ENCODE measurements around the gene HAGHL. TPM values are rescaled to one million over a fixed set of nuclear protein-coding genes. Genes with fewer than 3 reads are reported as not detected.

HAGHL gene
- total and polyA plus RNA-seq, 2 of the 8 experiments (the other 6 are each of a cell fraction or from before 2014, with no cell fraction given) = 26.6 to 26.9 TPM

- Histone ChIP-seq H3K27me3 (replicated peaks in 1 of 4; ENCODE audit: control insufficient read depth in 3 of 4, extremely low read depth in 1 of 4, insufficient read depth in 3 of 4, low read length in 3 of 4) (peaks cover 0 to 29% (median 13%) of the 10 kb centered on the region in 4 experiments; a peak in 5 of 7 replicates), H3K18ac (ENCODE audit: extremely low read depth, low read length) (no peak overlapping the region), H2BK12ac (ENCODE audit: low read depth, low read length) (peak overlapping the region; percentile 50; the same call in 1 of the 2 replicates), H3K9ac (replicated peaks in 1 of 4; ENCODE audit: extremely low read depth in 1 of 4, low read depth in 3 of 4, low read length in 3 of 4) (peak overlapping the region; percentile 50 to 70 (median 55); a peak in 6 of 7 replicates), H3K23ac (ENCODE audit: insufficient read length) (no peak overlapping the region), H3K9me3 (ENCODE audit: insufficient read depth in 2 of 2, low read depth in 1 of 2, low read length in 1 of 2) (no peaks in the 10 kb centered on the region), H4K91ac (replicated peaks; ENCODE audit: insufficient read length, low read length) (no peak overlapping the region), H3K4ac (replicated peaks; ENCODE audit: insufficient read length, low read depth, low read length) (no peak overlapping the region), H3K23me2 (ENCODE audit: low read depth, low read length) (peaks cover 12% of the 10 kb centered on the region), H2BK5ac (ENCODE audit: low read depth, low read length) (no peak overlapping the region), H2AFZ (ENCODE audit: low read length) (no peak overlapping the region), H3K4me3 (ENCODE audit: extremely low read depth in 1 of 4, insufficient read depth in 2 of 4, low read depth in 3 of 4, low read length in 4 of 4) (peak overlapping the region; percentile 76 to 90 (median 82)), H3K14ac (ENCODE audit: insufficient read length) (no peak overlapping the region), H2BK120ac (replicated peaks; ENCODE audit: low read depth, low read length) (no peak overlapping the region), H3K36me3 (ENCODE audit: control insufficient read depth in 2 of 4, insufficient read depth in 4 of 4, low read length in 3 of 4) (peaks cover 0 to 14% (median 2%) of the 10 kb centered on the region in 4 experiments; a peak in 3 of 8 replicates), H3K79me2 (ENCODE audit: control insufficient read depth in 1 of 2, insufficient read depth in 2 of 2, low read length in 2 of 2) (no peaks in the 10 kb centered on the region), H3K56ac (replicated peaks; ENCODE audit: insufficient read length, low read depth, low read length) (no peak overlapping the region), H2BK20ac (ENCODE audit: low read length) (no peak overlapping the region), H4K5ac (ENCODE audit: insufficient read length, low read depth, low read length) (no peak overlapping the region), H3K4me1 (replicated peaks in 1 of 4; ENCODE audit: control insufficient read depth in 3 of 4, insufficient read depth in 4 of 4, low read length in 3 of 4) (peaks cover 0 to 16% (median 7%) of the 10 kb centered on the region in 4 experiments; a peak in 5 of 7 replicates), H4K8ac (ENCODE audit: extremely low read depth, insufficient read depth, low read length) (peak overlapping the region; percentile 94), H2AK5ac (ENCODE audit: low read depth, low read length) (no peak overlapping the region), H3K79me1 (ENCODE audit: low read depth, low read length) (peaks cover 4% of the 10 kb centered on the region), H2BK15ac (ENCODE audit: low read length) (no peak overlapping the region; the same call in 1 of the 2 replicates), H4K20me1 (replicated peaks in 1 of 2; ENCODE audit: control insufficient read depth in 1 of 2, insufficient read depth in 2 of 2, low read length in 2 of 2) (peaks cover 0 to 11% of the 10 kb centered on the region in 2 experiments), H3K4me2 (ENCODE audit: insufficient read depth in 1 of 2, low read depth in 2 of 2, low read length in 2 of 2) (peak overlapping the region; percentile 71 to 97), H3K27ac (ENCODE audit: low read depth, low read length) (no peak overlapping the region)
- no peak for DNase-seq (ENCODE audit: low read depth in 1 of 2, low spot score in 2 of 2)
- POLR2A ChIA-PET (ENCODE audit: partially characterized antibody) = interaction anchor here (1.2 to 4.1 kb wide), 13 partner anchors 9 to 165 kb away, joined by 3 to 39 read pairs (median 7); partner anchors contain the start of genes ANTKMT, METRN, RHBDL1 and STUB1
- TF ChIP-seq SP1 (IDR thresholded peaks at IDR 0.05; ENCODE audit: low read depth, low read length) (no peak), MAFK (IDR thresholded peaks at IDR 0.05; ENCODE audit: low read depth, low read length) (no peak), SAP30 (IDR thresholded peaks at IDR 0.05; ENCODE audit: insufficient read depth, insufficient replicate concordance, low read length) (peak; percentile 37)
- FAIRE-seq = no peak
- CTCF ChIA-PET (ENCODE audit: partially characterized antibody) = interaction anchor here (0.8 to 6.0 kb wide), 6 partner anchors 18 to 1000 kb away, joined by 3 to 75 read pairs (median 4); partner anchors contain the start of genes RHBDL1 and RHOT2
- WGBS, 2 experiments (ENCODE audit: extremely low coverage in 1 of 2, insufficient coverage in 1 of 2, insufficient read length in 1 of 2, insufficient replicate concordance in 2 of 2, low coverage in 1 of 2, low lambda C conversion rate in 2 of 2, missing lambda C conversion rate in 1 of 2) = 89% methylated on average over 26 of the region's 26 CpGs; no CpG with 5 or more reads in 1 of the 2 experiments
Measured at GRCh38 chr16:689175-689897, 37.6 kb upstream of the HAGHL start.

All from H1 (cell line).